Glomerular visceral epithelial cell (primary cell): ENCODE results near the gene SUCNR1.
A peak's percentile ranks its signal among the peaks of the same experiment; 100 is the strongest.
"Not testable (repeated sequence)": the region's sequence is repeated elsewhere in the genome, so short reads cannot be mapped to it uniquely, and the experiment has no call there.

Source experiments
- DNase-seq: peaks from one replicate; pipeline ENCODE4 v3.0.0-alpha.2; 2016; ENCODE audit errors: extremely low spot score

The SUCNR1 gene

GRCh38 chr3:151900884-151901643, 27.6 kb downstream of the SUCNR1 start:
- no peak for DNase-seq

GRCh38 chr3:151901644-151902285, 28.3 kb downstream of the SUCNR1 start:
- no peak for DNase-seq

- DNase-seq: no peak
These were observed 30.1 kb downstream of the SUCNR1 start for GRCh38 chr3:151903501-151903991.

GRCh38 chr3:151905647-151906046, 32.2 kb downstream of the SUCNR1 start:
- no peak for DNase-seq

GRCh38 chr3:151906751-151907150, 33.3 kb downstream of the SUCNR1 start:
- no peak for DNase-seq

DNA sequence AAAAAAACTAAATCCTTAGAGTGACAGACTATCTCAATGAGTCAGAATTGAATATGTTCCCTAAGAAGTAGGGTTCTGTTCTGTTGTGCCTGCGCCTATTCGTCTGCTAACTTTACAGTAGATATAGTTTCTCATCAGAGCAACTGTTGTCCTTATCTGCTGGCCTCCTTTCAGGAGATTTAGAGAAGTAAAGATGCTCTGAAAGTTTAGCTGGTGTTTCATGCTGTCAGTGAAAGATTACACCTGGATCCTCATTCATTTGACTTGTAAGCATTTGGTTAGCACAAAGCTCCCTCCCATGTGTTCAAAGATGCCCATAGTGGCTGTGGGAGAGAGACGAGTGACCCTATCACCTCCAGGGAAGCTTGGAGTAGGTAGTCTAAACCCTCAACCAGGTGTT, 35.0 kb downstream of the SUCNR1 start:
- no peak for DNase-seq

DNA sequence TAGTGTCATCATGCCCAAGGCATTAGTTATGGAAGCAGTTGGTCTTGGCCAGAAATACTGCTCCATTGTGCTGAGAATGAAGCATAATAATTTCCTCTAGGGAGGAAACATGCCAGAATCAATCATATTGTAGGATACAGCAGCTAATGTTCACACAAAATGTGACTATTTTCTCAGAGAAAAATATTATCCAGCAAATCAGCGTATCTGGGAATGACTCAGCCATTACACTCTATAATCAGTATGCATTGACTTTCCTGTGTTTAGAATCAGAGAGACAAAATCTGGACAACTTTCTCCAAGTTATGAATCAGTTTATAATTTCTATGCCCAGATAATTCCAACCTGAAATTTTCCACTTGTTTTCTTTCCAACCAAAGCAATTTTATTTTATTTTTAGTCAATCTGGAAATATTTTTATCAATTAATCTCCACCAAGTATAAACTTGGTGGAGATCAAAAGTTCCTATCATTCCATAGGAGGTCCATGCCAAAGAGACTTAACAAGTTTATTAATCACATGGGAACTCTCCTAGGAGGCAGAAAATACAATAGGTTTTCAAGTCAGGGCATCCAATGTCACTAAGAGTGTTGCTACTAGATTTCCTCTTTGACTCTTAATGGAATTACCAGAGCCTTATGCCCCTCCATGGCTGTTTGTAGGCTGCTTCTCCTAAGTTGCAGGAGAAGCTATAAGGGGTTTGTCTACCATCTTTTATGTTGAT, 36.4 kb downstream of the SUCNR1 start:
- DNase-seq: no peak

GRCh38 chr3:151911462-151911861, 38.0 kb downstream of the SUCNR1 start:
- DNase-seq: no peak

- DNase-seq: no peak
These were observed 38.6 kb downstream of the SUCNR1 start for GRCh38 chr3:151912028-151912427.

DNA sequence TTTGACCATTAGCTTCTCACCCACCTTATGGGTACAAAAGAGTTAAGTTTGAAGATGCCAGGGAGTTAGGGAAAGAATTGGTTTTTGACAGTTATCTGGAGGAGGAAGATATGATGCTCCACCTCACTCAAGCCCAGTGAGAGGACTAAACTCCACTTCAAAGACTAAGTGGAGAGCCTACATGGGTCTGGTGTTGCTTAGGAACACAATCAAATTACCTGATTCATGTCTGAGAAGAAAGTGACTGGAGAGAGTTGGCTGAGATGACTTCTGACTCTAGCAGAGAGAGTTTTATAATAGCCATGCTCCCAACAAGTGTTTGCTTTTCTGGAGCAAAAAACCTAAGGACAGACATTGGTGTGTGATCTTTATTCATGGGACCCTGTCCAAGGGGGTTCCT, 43.3 kb downstream of the SUCNR1 start:
- DNase-seq: no peak

DNA sequence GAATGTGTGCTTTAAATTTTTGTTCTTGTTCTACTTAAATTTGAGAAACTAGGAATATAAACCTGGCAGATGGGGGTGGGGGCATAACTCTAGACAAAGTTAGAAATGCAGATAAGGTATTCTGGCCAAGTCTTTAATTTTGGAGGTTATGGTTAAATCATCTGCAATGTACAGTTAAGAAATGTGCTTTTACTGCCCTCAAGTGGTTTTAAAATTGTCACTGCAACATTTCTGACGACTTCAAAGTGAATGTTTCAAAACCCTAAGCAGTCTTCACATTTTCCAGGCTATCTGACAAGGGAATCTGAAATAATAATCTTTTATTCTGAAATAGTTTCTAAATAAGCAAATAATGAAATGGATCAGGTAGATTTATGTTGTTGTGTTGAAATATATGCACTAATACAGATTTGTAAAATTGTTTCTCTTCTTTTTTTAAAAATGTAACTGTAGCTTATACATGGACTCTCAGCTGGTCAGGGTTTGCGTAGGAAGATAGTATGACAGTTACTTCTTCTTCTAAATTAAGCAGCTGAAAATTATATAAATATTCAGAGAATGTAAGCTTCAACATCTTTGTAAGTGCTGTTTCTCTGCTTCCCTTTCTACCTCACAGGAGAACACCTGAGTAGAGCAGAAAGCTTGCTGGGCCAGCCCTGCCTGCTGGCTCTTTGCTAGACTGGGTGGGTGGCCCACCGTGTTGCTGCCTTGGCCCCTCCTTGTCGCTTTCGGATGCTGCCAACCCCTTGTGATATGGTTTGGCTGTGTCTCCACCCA, 45.0 kb downstream of the SUCNR1 start:
- peak; percentile 43 for DNase-seq

GRCh38 chr3:151919030-151919328, 45.5 kb downstream of the SUCNR1 start:
- no peak for DNase-seq

DNA sequence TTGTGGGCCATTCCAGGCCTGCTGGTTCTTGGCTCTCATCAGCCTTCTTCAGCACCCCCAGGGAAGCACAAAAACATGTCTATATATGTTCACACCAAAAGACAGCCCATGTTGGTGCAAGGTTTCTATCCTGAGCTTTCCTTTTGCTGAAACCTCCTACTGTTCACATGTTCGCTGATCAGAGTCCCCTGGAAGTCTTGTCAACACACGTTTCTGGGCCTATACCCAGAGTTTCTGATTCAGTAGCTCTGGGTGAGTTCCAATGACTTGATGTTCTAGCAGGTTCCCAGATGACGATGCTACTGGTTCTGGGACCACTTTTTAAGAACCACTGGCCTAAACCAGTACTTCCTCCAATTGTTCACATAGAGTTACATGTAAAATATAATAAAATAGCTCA, 46.0 kb downstream of the SUCNR1 start:
- DNase-seq: no peak

DNA sequence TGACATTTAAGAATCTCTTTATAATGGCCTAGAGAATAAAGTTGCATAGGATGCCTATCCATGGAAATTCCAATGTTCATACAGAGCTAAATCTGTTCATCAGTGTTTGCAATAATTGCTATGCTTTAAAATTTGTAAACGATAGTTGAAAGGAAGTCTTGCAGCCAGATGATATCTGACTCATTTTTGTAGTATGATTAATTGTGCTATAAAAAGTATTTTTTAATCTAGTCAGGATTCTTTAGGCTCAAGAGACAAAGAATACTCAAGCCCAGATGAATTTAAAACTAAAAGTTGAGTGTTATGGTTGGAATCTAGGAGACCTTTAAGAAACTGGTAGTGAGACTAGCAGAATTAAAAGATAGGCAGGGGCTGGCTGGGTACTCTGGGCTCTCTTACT, 50.5 kb downstream of the SUCNR1 start:
- no peak for DNase-seq

DNA sequence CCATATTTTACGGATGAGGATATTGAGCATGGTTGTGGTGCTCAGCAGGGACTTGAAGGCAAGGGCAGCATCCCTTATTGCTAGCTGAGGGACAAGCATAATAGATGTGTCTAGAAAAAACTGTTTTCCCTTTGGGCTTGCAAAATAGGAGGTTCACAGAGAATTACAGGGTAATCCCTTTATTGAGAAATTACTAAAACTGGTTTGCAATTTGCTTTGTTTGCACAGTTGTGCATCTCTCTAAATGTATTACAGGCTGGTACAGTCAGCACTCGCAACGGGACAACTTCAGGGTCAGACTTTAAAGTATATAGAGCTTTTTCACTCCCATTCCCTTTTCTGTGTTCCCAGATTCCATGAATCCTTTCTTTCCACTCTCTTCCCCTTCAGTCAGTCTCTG, 51.3 kb downstream of the SUCNR1 start:
- DNase-seq: no peak

- DNase-seq: peak; percentile 22
These were observed 52.0 kb downstream of the SUCNR1 start for GRCh38 chr3:151925419-151925818.

GRCh38 chr3:151925876-151926275, 52.4 kb downstream of the SUCNR1 start:
- peak; percentile 36 for DNase-seq

GRCh38 chr3:151926956-151927355, 53.5 kb downstream of the SUCNR1 start:
- peak; percentile 35 for DNase-seq

DNA sequence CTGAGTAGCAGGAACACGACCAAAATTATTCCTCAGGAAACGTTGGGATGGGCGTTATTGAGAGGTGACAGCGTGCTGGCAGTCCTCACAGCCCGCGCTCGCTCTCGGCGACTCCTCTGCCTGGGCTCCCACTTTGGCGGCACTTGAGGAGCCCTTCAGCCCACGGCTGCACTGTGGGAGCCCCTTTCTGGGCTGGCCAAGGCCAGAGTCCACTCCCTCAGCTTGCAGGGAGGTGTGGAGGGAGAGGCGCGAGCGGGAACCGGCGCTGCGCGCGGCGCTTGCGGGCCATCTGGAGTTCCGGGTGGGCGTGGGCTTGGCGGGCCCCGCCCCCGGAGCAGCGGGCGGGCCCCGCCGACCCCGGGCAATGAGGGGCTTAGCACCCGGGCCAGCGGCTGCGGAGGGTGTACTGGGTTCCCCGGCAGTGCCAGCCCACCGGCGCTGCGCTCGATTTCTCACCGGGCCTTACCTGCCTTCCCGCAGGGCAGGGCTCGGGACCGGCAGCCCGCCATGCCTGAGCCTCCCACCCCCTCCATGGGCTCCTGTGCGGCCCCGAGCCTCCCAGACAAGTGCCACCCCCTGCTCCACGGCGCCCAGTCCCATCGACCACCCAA, 54.6 kb downstream of the SUCNR1 start:
- not testable (repeated sequence) for DNase-seq

DNA sequence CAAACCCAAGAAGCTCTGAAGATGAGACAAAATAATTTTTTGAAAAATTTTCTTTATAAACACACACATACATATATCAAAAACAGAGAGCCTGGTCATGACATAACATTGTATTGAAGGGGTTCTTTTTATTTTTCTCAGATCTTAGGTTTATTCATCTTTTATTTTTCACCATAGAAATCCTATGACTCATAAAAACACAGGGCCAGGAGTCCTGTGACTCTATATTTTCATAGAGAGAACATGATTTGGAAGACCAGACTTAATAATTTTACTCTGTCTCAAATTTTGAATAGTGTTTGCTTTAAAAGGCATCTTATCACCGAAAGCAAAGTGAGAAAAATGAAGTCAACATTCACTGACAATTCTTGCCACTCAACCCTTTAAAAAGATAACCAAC, 57.7 kb downstream of the SUCNR1 start:
- DNase-seq: no peak

GRCh38 chr3:151933234-151933853, 59.9 kb downstream of the SUCNR1 start:
- DNase-seq: no peak
